HepG2 (cell line): Measurements from ENCODE around the gene ZNF749. TPM values are rescaled to one million over a fixed set of nuclear protein-coding genes. Genes with fewer than 3 reads are reported as not detected.

ENCODE experiments used
- HOXA3 ChIP-seq: sonication (generic); formaldehyde crosslinking; IDR thresholded peaks from 2 replicates; pipeline ENCODE4 v1.5.0; 2020; ENCODE audit warnings: missing genetic modification reagents
- MEIS1 ChIP-seq: sonication (generic); formaldehyde crosslinking; IDR thresholded peaks from 2 replicates; pipeline ENCODE4 v1.9.0; 2021; ENCODE audit warnings: mild to moderate bottlenecking, missing genetic modification reagents, moderate library complexity, borderline replicate concordance
- NONO ChIP-seq, 2 experiments: fragments of 450-650 bp in 1 of 2; sonication (generic) in 1 of 2; formaldehyde crosslinking in 1 of 2; IDR thresholded peaks in 1 of 2; conservative IDR thresholded peaks in 1 of 2; 2 replicates each; pipeline versions ENCODE4 v1.6.1 to v1.8.0; 2017 to 2022; ENCODE audit warnings: mild to moderate bottlenecking in 1 of 2, missing genetic modification reagents in 1 of 2, moderate library complexity in 1 of 2
- NR2F6 ChIP-seq, 2 experiments: IDR thresholded peaks; 2 replicates each; pipeline ENCODE4 v1.6.1; 2016; ENCODE audit warnings: antibody characterized with exemption in 1 of 2, mild to moderate bottlenecking in 1 of 2
- NR3C1 ChIP-seq: sonication (generic); formaldehyde crosslinking; IDR thresholded peaks from 2 replicates; pipeline ENCODE4 v1.4.0; 2020; ENCODE audit warnings: missing genetic modification reagents
- PHF5A ChIP-seq: IDR thresholded peaks from one replicate; pipeline ENCODE4 v1.6.1; 2018; ENCODE audit warnings: low read depth, missing genetic modification reagents; ENCODE audit not compliant: unreplicated experiment
- SPEN ChIP-seq: sonication (generic); formaldehyde crosslinking; IDR thresholded peaks from 2 replicates; pipeline ENCODE4 v1.5.1; 2020; ENCODE audit warnings: low read depth, mild to moderate bottlenecking, missing genetic modification reagents
- ZEB1 ChIP-seq: IDR thresholded peaks from 2 replicates; pipeline ENCODE4 v1.6.1; 2012; ENCODE audit warnings: mild to moderate bottlenecking, low read depth, inconsistent platforms; ENCODE audit not compliant: insufficient replicate concordance
- ZNF607 ChIP-seq: sonication (generic); formaldehyde crosslinking; IDR thresholded peaks from 2 replicates; pipeline ENCODE4 v1.5.1; 2020; ENCODE audit warnings: missing genetic modification reagents, mild to moderate bottlenecking, borderline replicate concordance
- ZSCAN22 ChIP-seq: sonication (generic); formaldehyde crosslinking; IDR thresholded peaks from 2 replicates; pipeline ENCODE4 v1.4.0; 2020; ENCODE audit warnings: mild to moderate bottlenecking, missing genetic modification reagents
- polyA plus RNA-seq, 8 experiments: library from polyadenylated mRNA; depleted of rRNA in 3 of 8; stranded (reverse) in 7 of 8; unstranded in 1 of 8; fragments of >200 nt; fragmentation: Illumina TruSeq in 4 of 8; extraction: Trizol in 4 of 8; gene quantifications; 2 replicates each; pipeline versions ENCODE4 v1.2.1 to v1.2.3, GENCODE V29; 2011 to 2016; ENCODE audit warnings: low read depth in 4 of 8, missing spikeins in 1 of 8, mixed read lengths in 1 of 8; ENCODE audit not compliant: insufficient read depth in 1 of 8
- total RNA-seq, 5 experiments: library from RNA; depleted of rRNA; stranded (reverse); fragments of >200 nt; fragmentation: Illumina TruSeq; extraction: Trizol; gene quantifications; 2 replicates each; pipeline ENCODE4 v1.2.3, GENCODE V29; 2016; ENCODE audit warnings: low read depth in 1 of 5
- TF ChIP-seq, protein P1 (sequence below): sonication (generic); formaldehyde crosslinking; IDR thresholded peaks from 2 replicates; pipeline ENCODE4 v1.8.0; 2022; ENCODE audit warnings: mild to moderate bottlenecking, missing genetic modification reagents, moderate library complexity
- TF ChIP-seq, protein P2 (sequence below): IDR thresholded peaks from 2 replicates; pipeline ENCODE4 v1.6.1; 2016; ENCODE audit warnings: missing genetic modification reagents, missing compliant biosample characterization
- TF ChIP-seq, protein P3 (sequence below): sonication (generic); formaldehyde crosslinking; IDR thresholded peaks from 2 replicates; pipeline ENCODE4 v1.5.1; 2020; ENCODE audit warnings: missing genetic modification reagents, mild to moderate bottlenecking, borderline replicate concordance
- TF ChIP-seq, protein P4 (sequence below): sonication (generic); formaldehyde crosslinking; IDR thresholded peaks from 2 replicates; pipeline ENCODE4 v1.4.0; 2020; ENCODE audit warnings: missing genetic modification reagents
- TF ChIP-seq, protein P5 (sequence below): sonication (generic); formaldehyde crosslinking; IDR thresholded peaks from 2 replicates; pipeline ENCODE4 v1.8.0; 2022; ENCODE audit warnings: missing genetic modification reagents, mild to moderate bottlenecking, inconsistent platforms, borderline replicate concordance
- TF ChIP-seq, protein P6 (sequence below): sonication (generic); formaldehyde crosslinking; IDR thresholded peaks from 2 replicates; pipeline ENCODE4 v1.4.0; 2020; ENCODE audit warnings: missing genetic modification reagents, mild to moderate bottlenecking, borderline replicate concordance

Gene ZNF749
- total and polyA plus RNA-seq, 2 of the 13 experiments (the other 11 are each of a cell fraction or from before 2014, with no cell fraction given) = 18.9 to 21.0 TPM

DNA sequence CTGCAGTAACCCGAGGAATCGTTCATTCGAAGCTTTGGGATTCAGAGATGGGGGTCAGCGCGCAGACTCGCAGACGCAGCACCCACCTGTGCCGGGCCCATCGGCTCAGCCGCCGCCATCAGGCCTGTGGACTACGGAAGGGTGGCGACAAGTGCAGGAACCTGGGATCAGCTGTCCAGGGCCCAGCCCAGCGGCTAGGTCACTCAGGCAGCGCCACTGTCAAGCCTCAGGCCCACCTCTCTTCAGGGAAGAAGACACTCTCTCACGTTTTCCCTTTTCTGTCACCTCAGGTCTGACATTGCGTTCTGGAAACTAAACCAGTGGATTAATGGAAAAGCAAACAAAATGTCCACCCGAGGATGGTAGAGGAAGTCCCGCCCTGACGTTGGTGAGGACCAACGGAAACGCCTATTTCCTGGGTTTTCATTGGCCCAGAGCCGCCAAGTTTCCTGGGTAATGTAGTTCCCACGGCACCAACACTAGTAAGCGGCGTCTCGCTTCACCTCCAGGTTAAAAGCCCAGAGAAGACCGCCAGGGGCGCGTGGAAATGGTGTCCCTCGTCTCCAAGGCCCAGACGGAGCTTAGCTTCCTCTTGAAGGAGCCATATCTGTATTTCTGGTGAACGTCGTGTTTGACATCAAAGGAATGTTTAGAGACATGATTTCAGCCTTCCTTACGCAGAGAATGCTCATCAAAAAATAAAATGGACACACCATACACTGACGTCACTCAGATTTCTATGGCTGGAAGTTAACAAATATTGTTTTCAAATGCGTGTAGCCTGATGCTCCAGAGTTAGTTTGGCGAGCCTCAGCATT lies 42.3 kb downstream of the ZNF749 start, which contains the start of gene ZNF772 (continued):
- TF ChIP-seq, protein P1, sequence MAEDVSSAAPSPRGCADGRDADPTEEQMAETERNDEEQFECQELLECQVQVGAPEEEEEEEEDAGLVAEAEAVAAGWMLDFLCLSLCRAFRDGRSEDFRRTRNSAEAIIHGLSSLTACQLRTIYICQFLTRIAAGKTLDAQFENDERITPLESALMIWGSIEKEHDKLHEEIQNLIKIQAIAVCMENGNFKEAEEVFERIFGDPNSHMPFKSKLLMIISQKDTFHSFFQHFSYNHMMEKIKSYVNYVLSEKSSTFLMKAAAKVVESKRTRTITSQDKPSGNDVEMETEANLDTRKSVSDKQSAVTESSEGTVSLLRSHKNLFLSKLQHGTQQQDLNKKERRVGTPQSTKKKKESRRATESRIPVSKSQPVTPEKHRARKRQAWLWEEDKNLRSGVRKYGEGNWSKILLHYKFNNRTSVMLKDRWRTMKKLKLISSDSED = no peak
- peak; percentile 91 for TF ChIP-seq ZNF607 (CRISPR knock-in tag)
- TF ChIP-seq, protein P2, sequence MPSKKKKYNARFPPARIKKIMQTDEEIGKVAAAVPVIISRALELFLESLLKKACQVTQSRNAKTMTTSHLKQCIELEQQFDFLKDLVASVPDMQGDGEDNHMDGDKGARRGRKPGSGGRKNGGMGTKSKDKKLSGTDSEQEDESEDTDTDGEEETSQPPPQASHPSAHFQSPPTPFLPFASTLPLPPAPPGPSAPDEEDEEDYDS (CRISPR knock-in tag) = 0 out of 2 replicates have a peak, but pooled peaks have one; percentile 69
- TF ChIP-seq, protein P3, sequence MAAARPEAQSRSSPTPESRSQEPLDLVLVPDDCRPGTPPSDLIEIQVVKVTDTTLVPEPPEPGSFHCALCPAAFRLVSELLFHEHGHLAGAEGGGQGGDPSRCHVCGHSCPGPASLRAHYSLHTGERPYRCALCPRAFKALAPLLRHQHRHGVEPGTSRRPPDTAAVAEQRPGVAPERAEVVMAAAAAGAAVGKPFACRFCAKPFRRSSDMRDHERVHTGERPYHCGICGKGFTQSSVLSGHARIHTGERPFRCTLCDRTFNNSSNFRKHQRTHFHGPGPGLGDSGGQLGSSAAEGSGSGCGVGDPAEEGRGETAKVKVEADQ (CRISPR knock-in tag) = peak; percentile 43
- no peak for TF ChIP-seq NR3C1 (CRISPR knock-in tag)
- peak; percentile 99 for TF ChIP-seq ZSCAN22 (CRISPR knock-in tag)
- TF ChIP-seq HOXA3 (CRISPR knock-in tag) = peak; percentile 75
- TF ChIP-seq SPEN (CRISPR knock-in tag) = peak; percentile 64; the same call in 1 of the 2 replicates
- TF ChIP-seq NR2F6 (IDR thresholded peaks at IDR 0.05) = no peak
- TF ChIP-seq NR2F6 (CRISPR knock-in tag; IDR thresholded peaks at IDR 0.05) = no peak
- no peak for TF ChIP-seq PHF5A (CRISPR knock-in tag)
- no peak for TF ChIP-seq NONO (IDR thresholded peaks at IDR 0.05)
- no peak; the same call in 1 of the 2 replicates for TF ChIP-seq NONO (CRISPR knock-in tag; conservative IDR thresholded peaks at IDR 0.05)
- TF ChIP-seq, protein P4, sequence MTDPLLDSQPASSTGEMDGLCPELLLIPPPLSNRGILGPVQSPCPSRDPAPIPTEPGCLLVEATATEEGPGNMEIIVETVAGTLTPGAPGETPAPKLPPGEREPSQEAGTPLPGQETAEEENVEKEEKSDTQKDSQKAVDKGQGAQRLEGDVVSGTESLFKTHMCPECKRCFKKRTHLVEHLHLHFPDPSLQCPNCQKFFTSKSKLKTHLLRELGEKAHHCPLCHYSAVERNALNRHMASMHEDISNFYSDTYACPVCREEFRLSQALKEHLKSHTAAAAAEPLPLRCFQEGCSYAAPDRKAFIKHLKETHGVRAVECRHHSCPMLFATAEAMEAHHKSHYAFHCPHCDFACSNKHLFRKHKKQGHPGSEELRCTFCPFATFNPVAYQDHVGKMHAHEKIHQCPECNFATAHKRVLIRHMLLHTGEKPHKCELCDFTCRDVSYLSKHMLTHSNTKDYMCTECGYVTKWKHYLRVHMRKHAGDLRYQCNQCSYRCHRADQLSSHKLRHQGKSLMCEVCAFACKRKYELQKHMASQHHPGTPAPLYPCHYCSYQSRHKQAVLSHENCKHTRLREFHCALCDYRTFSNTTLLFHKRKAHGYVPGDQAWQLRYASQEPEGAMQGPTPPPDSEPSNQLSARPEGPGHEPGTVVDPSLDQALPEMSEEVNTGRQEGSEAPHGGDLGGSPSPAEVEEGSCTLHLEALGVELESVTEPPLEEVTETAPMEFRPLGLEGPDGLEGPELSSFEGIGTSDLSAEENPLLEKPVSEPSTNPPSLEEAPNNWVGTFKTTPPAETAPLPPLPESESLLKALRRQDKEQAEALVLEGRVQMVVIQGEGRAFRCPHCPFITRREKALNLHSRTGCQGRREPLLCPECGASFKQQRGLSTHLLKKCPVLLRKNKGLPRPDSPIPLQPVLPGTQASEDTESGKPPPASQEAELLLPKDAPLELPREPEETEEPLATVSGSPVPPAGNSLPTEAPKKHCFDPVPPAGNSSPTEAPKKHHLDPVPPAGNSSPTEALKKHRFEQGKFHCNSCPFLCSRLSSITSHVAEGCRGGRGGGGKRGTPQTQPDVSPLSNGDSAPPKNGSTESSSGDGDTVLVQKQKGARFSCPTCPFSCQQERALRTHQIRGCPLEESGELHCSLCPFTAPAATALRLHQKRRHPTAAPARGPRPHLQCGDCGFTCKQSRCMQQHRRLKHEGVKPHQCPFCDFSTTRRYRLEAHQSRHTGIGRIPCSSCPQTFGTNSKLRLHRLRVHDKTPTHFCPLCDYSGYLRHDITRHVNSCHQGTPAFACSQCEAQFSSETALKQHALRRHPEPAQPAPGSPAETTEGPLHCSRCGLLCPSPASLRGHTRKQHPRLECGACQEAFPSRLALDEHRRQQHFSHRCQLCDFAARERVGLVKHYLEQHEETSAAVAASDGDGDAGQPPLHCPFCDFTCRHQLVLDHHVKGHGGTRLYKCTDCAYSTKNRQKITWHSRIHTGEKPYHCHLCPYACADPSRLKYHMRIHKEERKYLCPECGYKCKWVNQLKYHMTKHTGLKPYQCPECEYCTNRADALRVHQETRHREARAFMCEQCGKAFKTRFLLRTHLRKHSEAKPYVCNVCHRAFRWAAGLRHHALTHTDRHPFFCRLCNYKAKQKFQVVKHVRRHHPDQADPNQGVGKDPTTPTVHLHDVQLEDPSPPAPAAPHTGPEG = 0 out of 2 replicates have a peak, but pooled peaks have one; percentile 28
- TF ChIP-seq ZEB1 = peak; percentile 40
- TF ChIP-seq MEIS1 (CRISPR knock-in tag) = no peak
- TF ChIP-seq, protein P5, sequence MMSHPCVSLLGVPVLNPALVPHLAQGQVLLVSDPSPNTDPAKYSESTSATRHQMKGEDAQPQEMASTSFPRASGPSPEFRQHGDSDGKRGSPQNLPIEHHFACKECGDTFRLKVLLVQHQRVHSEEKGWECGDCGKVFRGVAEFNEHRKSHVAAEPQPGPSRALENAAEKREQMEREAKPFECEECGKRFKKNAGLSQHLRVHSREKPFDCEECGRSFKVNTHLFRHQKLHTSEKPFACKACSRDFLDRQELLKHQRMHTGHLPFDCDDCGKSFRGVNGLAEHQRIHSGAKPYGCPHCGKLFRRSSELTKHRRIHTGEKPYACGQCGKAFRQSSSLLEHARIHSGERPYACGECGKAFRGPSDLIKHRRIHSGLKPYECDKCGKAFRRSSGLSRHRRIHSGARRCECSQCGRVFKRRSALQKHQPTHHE (CRISPR knock-in tag) = no peak
- TF ChIP-seq, protein P6, sequence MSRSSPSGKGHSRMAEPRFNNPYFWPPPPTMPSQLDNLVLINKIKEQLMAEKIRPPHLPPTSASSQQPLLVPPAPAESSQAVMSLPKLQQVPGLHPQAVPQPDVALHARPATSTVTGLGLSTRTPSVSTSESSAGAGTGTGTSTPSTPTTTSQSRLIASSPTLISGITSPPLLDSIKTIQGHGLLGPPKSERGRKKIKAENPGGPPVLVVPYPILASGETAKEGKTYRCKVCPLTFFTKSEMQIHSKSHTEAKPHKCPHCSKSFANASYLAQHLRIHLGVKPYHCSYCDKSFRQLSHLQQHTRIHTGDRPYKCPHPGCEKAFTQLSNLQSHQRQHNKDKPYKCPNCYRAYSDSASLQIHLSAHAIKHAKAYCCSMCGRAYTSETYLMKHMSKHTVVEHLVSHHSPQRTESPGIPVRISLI (CRISPR knock-in tag) = no peak
